ENCODE data around the gene NFXL1. TPM values are rescaled to one million over a fixed set of nuclear protein-coding genes. Genes with fewer than 3 reads are reported as not detected.

NFXL1 gene
- 5.6 and 7.3 TPM in 2 replicates for total RNA-seq

DNA sequence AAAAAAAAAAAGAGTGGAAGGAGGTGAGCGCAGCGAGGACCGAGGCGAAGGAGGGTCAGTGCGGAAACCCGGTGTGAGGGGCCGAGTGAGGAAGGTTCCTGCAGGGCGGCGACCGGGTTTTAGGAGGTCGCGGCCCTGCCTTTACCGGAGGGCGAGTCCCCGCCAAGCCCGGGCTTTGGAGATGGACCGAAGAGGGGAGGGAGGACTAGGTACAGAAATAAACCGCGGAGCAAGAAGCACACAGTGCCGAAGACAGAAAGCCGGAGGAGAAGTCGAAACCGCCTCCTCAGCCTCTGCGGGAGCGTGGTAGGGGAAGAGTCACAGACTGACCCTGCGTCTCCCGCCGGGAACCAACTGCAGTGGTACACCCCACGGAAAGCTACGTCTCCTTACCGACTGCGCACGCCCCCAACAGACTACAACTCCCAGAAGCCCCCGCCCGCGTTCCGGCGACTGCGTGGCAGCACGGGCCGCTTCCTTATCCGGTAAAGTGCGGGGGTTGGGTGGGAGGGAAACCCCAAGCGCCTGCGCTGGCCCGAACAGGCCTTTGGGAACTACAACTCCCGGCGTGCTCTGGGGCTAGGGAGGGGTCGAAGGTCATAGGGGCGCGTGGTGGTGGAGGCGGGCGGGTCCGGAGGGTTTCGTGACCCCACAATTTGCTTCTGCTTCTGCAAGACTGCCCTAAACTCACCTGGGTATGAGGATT lies at the start of gene NFXL1:
TSS of gene NFXL1 (minus strand) at position 364 of the 706 bp plus-strand sequence. CDS start 380 bp downstream, outside the sequence.

DNA sequence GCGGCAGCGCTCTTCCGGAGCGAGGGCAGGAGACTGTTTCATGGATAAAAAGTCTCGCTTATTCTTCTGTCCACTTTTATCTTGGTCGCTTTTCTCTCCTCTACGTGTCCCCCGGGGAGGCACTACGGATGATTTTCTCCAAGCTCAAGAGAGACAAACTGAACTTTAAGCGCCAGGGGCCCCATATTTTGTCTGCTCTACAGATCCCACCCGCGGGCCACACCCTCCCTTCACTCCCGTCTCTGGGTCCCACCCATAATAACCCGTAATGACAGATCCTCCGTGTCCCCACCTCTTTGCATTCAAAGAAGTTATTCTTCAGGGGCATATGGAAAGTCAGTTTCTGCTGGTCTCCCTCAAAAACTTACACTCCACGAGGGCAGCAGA lies 76.5 kb downstream of the NFXL1 start, which contains the start of gene CORIN:
TSS of gene CORIN (minus strand) at position 160 of the 387 bp plus-strand sequence. CDS start at position 42, 118 bp downstream.

Other genes starting within 250 kb of the NFXL1 start
- gene CORIN, start 76.5 kb downstream of the NFXL1 start, total RNA-seq = 0.16 and 0.26 TPM in 2 replicates
- not detected in 2 replicates for gene CNGA1, start 102.1 kb upstream of the NFXL1 start, total RNA-seq
- not detected in 2 replicates for gene NIPAL1, start 102.2 kb upstream of the NFXL1 start, total RNA-seq
- gene TXK, start 219.7 kb upstream of the NFXL1 start, total RNA-seq = 0.16 TPM in 1 of 2 replicates, not detected in the other

Measured in bronchial smooth muscle cell (primary cell).